CD14-positive monocyte (primary cell): ENCODE data around the gene BCAR3. TPM values are rescaled to one million over a fixed set of nuclear protein-coding genes. Genes with fewer than 3 reads are reported as not detected.

Experiments
- DNase-seq, 3 donors: peaks; one replicate each; pipeline ENCODE4 v3.0.0-alpha.2; 2011 to 2022
- H2AFZ ChIP-seq: 2 replicates; pipeline ENCODE4 v1.6.0; 2012; ENCODE audit warnings: mild to moderate bottlenecking, low read depth, low read length, inconsistent platforms; ENCODE audit not compliant: insufficient read depth, poor library complexity, severe bottlenecking
- H3K27ac ChIP-seq, 2 donors: 1 replicate in 1 of 2; 2 replicates in 1 of 2; pipeline ENCODE4 v1.5.1; 2012 to 2013; ENCODE audit warnings: low read length in 2 of 2, control low read depth in 1 of 2, inconsistent platforms in 1 of 2, low read depth in 1 of 2, mild to moderate bottlenecking in 1 of 2
- H3K27me3 ChIP-seq, 2 donors: one replicate each; pipeline versions ENCODE4 v1.6.0 to v1.6.1; 2011 to 2013; ENCODE audit warnings: low read length in 2 of 2; ENCODE audit not compliant: control insufficient read depth in 2 of 2, insufficient read depth in 2 of 2
- H3K36me3 ChIP-seq, 2 donors: replicated peaks in 1 of 2; 1 replicate in 1 of 2; 2 replicates in 1 of 2; pipeline versions ENCODE4 v1.5.1 to v1.6.1; 2012 to 2013; ENCODE audit warnings: low read length in 2 of 2, control low read depth in 1 of 2, inconsistent platforms in 1 of 2, mild to moderate bottlenecking in 1 of 2; ENCODE audit not compliant: insufficient read depth in 2 of 2, control insufficient read depth in 1 of 2
- H3K4me1 ChIP-seq, 2 donors: 1 replicate in 1 of 2; 2 replicates in 1 of 2; pipeline versions ENCODE4 v1.5.1 to v1.6.1; 2012 to 2013; ENCODE audit warnings: low read length in 2 of 2, control low read depth in 1 of 2, inconsistent platforms in 1 of 2, mild to moderate bottlenecking in 1 of 2, moderate library complexity in 1 of 2; ENCODE audit not compliant: insufficient read depth in 2 of 2, control insufficient read depth in 1 of 2
- H3K4me2 ChIP-seq: replicated peaks from 2 replicates; pipeline ENCODE3; 2012; ENCODE audit warnings: low read length, moderate library complexity, mild to moderate bottlenecking; ENCODE audit not compliant: poor library complexity, severe bottlenecking; ENCODE audit errors: extremely low read depth
- H3K4me3 ChIP-seq, 3 experiments: fragments of 200-600 bp in 1 of 3; sonication (generic) in 1 of 3; replicated peaks in 1 of 3; 1 replicate in 2 of 3; 2 replicates in 1 of 3; pipeline ENCODE4 v1.5.1; 2011 to 2013; ENCODE audit warnings: low read length in 3 of 3, mild to moderate bottlenecking in 3 of 3, control low read depth in 2 of 3, low read depth in 2 of 3, inconsistent platforms in 1 of 3, moderate library complexity in 1 of 3
- H3K79me2 ChIP-seq: 2 replicates; pipeline ENCODE4 v1.6.0; 2012; ENCODE audit warnings: mild to moderate bottlenecking, control low read depth, inconsistent platforms, low read length, moderate library complexity; ENCODE audit not compliant: insufficient read depth
- H3K9ac ChIP-seq: 2 replicates; pipeline ENCODE4 v1.6.0; 2017; ENCODE audit warnings: low read length, mild to moderate bottlenecking; ENCODE audit not compliant: insufficient read depth, poor library complexity, severe bottlenecking
- H3K9me3 ChIP-seq, 2 donors: replicated peaks in 1 of 2; 1 replicate in 1 of 2; 2 replicates in 1 of 2; pipeline versions ENCODE4 v1.5.1 to v1.6.1; 2012 to 2013; ENCODE audit warnings: low read length in 2 of 2, control low read depth in 1 of 2; ENCODE audit not compliant: control insufficient read depth in 1 of 2, insufficient read depth in 1 of 2
- H4K20me1 ChIP-seq: 2 replicates; pipeline ENCODE4 v1.6.0; 2012; ENCODE audit warnings: mild to moderate bottlenecking, low read length, control low read depth, moderate library complexity; ENCODE audit not compliant: insufficient read depth
- H3K27ac Mint-ChIP-seq, 7 donors: one replicate each; pipeline ENCODE4 v1.8.0; 2020; ENCODE audit warnings: mild to moderate bottlenecking in 7 of 7, mixed read lengths in 7 of 7, moderate library complexity in 6 of 7, inconsistent platforms in 2 of 7
- H3K27me3 Mint-ChIP-seq, 3 donors: one replicate each; pipeline ENCODE4 v1.8.0; 2021 to 2022; ENCODE audit warnings: low read depth in 3 of 3, mild to moderate bottlenecking in 3 of 3, mixed read lengths in 3 of 3, moderate library complexity in 3 of 3, inconsistent platforms in 1 of 3
- H3K36me3 Mint-ChIP-seq, 2 donors: one replicate each; pipeline ENCODE4 v1.8.0; 2020; ENCODE audit warnings: mixed read lengths in 2 of 2, inconsistent platforms in 1 of 2, mild to moderate bottlenecking in 1 of 2
- H3K4me1 Mint-ChIP-seq: one replicate; pipeline ENCODE4 v1.8.0; 2020; ENCODE audit warnings: mild to moderate bottlenecking, mixed read lengths
- H3K4me3 Mint-ChIP-seq, 2 donors: one replicate each; pipeline ENCODE4 v1.8.0; 2020; ENCODE audit warnings: mild to moderate bottlenecking in 2 of 2, mixed read lengths in 2 of 2, moderate library complexity in 1 of 2
- H3K9me3 Mint-ChIP-seq, 7 donors: one replicate each; pipeline ENCODE4 v1.8.0; 2020 to 2022; ENCODE audit warnings: mixed read lengths in 7 of 7, mild to moderate bottlenecking in 6 of 7, moderate library complexity in 6 of 7, inconsistent platforms in 2 of 7
- WGBS: methylation state at CpG from one replicate; pipeline ENCODE4 v1.1.5; 2013; ENCODE audit warnings: missing lambda C conversion rate; ENCODE audit not compliant: insufficient coverage; 5-methylcytosine and 5-hydroxymethylcytosine counted together
- intact Hi-C, 2 donors: fragments of 100-400 bp; cut with micrococcal nuclease; formaldehyde crosslinking; loops; one replicate each; pipeline versions ENCODE4 v1.15.0 to v1.15.1; 2023
- polyA plus RNA-seq, 3 donors: library from polyadenylated mRNA; depleted of rRNA in 1 of 3; unstranded in 2 of 3; stranded (reverse) in 1 of 3; fragments of 300-500 nt in 2 of 3; fragments of >200 nt in 1 of 3; fragmentation: Illumina TruSeq in 2 of 3; gene quantifications; 1 replicate in 2 of 3; 2 replicates in 1 of 3; pipeline ENCODE4 v1.2.3, GENCODE V29; 2012 to 2021
- TF ChIP-seq, protein P1 (sequence below): fragments of 200-600 bp; IDR thresholded peaks from one replicate; pipeline ENCODE4 v1.8.0; 2022; ENCODE audit warnings: antibody characterized with exemption, mild to moderate bottlenecking

The BCAR3 gene
- polyA plus RNA-seq, 3 donors: 0.05 to 0.41 TPM; not detected in 1

DNA sequence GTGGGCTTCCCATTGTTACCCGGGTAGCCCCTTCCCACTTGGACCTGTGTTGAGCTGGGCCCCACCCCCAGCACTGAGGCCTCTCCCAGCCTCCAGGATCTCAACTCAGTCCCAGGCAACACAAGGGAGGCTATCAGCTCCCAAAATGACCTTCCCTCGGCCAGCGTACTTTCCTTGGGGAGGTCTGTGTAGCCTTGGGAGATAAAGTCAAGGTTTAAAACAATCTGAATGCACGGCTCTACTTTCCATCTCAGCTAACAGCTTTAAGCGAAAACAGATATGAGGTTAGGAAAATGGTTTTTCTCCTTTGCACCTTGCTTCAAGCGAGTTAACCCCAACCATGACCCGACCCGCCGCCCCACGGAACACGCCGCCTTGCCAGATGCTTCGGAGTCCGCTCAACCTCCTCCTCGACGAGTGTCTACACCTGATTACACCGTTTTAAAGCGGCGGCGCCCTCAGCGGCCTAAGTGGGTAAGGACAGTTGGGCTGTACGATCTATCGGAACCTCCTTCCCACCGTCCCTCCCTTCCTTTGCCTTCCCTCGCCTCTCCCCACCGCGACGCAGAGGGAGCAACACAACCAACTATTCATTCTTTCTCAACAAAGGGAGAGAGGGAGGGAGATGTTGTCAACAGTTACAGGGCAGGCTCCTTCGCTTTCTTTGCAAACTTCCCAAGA, 1.1 kb downstream of the BCAR3 start:
- Mint-ChIP-seq H3K27ac (peak overlapping the region in 1 of 7 donors; percentile 70), H3K9me3 (peaks cover 0 to 4% (median 0%) of the 10 kb centered on the region in 7 donors), H3K4me1 (peaks cover 11% of the 10 kb centered on the region), H3K36me3 (peaks cover 3 to 12% of the 10 kb centered on the region in 2 donors), H3K27me3 (peaks cover 35 to 49% (median 38%) of the 10 kb centered on the region in 3 donors), H3K4me3 (peak overlapping the region; percentile 90 to 98)
- TF ChIP-seq, protein P1, sequence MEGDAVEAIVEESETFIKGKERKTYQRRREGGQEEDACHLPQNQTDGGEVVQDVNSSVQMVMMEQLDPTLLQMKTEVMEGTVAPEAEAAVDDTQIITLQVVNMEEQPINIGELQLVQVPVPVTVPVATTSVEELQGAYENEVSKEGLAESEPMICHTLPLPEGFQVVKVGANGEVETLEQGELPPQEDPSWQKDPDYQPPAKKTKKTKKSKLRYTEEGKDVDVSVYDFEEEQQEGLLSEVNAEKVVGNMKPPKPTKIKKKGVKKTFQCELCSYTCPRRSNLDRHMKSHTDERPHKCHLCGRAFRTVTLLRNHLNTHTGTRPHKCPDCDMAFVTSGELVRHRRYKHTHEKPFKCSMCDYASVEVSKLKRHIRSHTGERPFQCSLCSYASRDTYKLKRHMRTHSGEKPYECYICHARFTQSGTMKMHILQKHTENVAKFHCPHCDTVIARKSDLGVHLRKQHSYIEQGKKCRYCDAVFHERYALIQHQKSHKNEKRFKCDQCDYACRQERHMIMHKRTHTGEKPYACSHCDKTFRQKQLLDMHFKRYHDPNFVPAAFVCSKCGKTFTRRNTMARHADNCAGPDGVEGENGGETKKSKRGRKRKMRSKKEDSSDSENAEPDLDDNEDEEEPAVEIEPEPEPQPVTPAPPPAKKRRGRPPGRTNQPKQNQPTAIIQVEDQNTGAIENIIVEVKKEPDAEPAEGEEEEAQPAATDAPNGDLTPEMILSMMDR: peak; percentile 62
- H3K27ac ChIP-seq: no peak overlapping the region
- no peaks in the 10 kb centered on the region for H3K79me2 ChIP-seq
- H3K27me3 ChIP-seq: peaks cover 9 to 37% of the 10 kb centered on the region in 2 donors
- peak overlapping the region; percentile 42 for H3K9ac ChIP-seq
- H3K4me2 ChIP-seq: peak overlapping the region; percentile 87
- peak overlapping the region; percentile 81 for H2AFZ ChIP-seq
- 5% methylated on average over 6 of the region's 29 CpGs for WGBS
- DNase-seq: peak; percentile 14 to 43 (median 15)
- H3K36me3 ChIP-seq: no peaks in the 10 kb centered on the region
- intact Hi-C loops: no loop called here
- H4K20me1 ChIP-seq: no peaks in the 10 kb centered on the region
- H3K4me1 ChIP-seq: peaks cover 15 to 17% of the 10 kb centered on the region in 2 donors
- no peaks in the 10 kb centered on the region for H3K9me3 ChIP-seq
- H3K4me3 ChIP-seq: peak overlapping the region; percentile 44 to 76 (median 57)

- Histone ChIP-seq H3K4me3 (no peak overlapping the region), H3K27me3 (peaks cover 9 to 37% of the 10 kb centered on the region in 2 donors), H3K4me1 (peaks cover 15 to 17% of the 10 kb centered on the region in 2 donors), H3K9me3 (no peaks in the 10 kb centered on the region), H4K20me1 (no peaks in the 10 kb centered on the region), H3K4me2 (no peak overlapping the region), H3K79me2 (no peaks in the 10 kb centered on the region), H3K36me3 (no peaks in the 10 kb centered on the region), H3K27ac (no peak overlapping the region), H2AFZ (no peak overlapping the region), H3K9ac (no peak overlapping the region)
- Mint-ChIP-seq H3K36me3 (peaks cover 3 to 12% of the 10 kb centered on the region in 2 donors), H3K4me1 (peaks cover 11% of the 10 kb centered on the region), H3K4me3 (peak overlapping the region; percentile 90 to 98), H3K27ac (no peak overlapping the region), H3K9me3 (peaks cover 0 to 4% (median 0%) of the 10 kb centered on the region in 7 donors), H3K27me3 (peaks cover 35 to 47% (median 38%) of the 10 kb centered on the region in 3 donors)
- DNase-seq: no peak
- WGBS: 100% methylated on average over 2 of the region's 5 CpGs
- intact Hi-C loops: no loop called here
- TF ChIP-seq, protein P1: no peak
These were observed 1.6 kb downstream of the BCAR3 start for GRCh38 chr1:93680076-93680419.
